ENCODE data around the gene PSME3IP1. TPM values are rescaled to one million over a fixed set of nuclear protein-coding genes. Genes with fewer than 3 reads are reported as not detected.

Gene PSME3IP1
- total and polyA plus RNA-seq, 2 of the 8 experiments (the other 6 are each of a cell fraction or from before 2014, with no cell fraction given) = 95.1 to 98.3 TPM

DNA sequence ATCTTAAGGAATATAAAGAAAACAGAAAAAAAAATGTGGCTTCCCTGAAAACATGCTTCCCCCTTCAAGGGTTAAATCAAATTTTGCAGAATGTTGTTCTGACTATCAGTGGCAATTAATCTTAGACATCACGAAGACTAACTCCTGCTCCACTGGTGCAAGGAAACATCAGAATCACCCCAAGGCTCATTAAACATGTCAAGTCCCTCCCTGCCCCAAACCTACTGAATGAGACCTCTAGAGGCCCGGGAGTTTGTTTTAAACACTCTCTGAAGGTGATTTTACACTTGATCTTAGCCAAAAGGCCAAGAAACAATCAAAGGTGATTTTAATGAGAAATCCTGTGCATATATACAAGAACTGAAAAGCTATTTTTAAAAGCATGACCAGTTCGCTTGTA lies 18.3 kb downstream of the PSME3IP1 start (continued):
- TF ChIP-seq, protein P1, sequence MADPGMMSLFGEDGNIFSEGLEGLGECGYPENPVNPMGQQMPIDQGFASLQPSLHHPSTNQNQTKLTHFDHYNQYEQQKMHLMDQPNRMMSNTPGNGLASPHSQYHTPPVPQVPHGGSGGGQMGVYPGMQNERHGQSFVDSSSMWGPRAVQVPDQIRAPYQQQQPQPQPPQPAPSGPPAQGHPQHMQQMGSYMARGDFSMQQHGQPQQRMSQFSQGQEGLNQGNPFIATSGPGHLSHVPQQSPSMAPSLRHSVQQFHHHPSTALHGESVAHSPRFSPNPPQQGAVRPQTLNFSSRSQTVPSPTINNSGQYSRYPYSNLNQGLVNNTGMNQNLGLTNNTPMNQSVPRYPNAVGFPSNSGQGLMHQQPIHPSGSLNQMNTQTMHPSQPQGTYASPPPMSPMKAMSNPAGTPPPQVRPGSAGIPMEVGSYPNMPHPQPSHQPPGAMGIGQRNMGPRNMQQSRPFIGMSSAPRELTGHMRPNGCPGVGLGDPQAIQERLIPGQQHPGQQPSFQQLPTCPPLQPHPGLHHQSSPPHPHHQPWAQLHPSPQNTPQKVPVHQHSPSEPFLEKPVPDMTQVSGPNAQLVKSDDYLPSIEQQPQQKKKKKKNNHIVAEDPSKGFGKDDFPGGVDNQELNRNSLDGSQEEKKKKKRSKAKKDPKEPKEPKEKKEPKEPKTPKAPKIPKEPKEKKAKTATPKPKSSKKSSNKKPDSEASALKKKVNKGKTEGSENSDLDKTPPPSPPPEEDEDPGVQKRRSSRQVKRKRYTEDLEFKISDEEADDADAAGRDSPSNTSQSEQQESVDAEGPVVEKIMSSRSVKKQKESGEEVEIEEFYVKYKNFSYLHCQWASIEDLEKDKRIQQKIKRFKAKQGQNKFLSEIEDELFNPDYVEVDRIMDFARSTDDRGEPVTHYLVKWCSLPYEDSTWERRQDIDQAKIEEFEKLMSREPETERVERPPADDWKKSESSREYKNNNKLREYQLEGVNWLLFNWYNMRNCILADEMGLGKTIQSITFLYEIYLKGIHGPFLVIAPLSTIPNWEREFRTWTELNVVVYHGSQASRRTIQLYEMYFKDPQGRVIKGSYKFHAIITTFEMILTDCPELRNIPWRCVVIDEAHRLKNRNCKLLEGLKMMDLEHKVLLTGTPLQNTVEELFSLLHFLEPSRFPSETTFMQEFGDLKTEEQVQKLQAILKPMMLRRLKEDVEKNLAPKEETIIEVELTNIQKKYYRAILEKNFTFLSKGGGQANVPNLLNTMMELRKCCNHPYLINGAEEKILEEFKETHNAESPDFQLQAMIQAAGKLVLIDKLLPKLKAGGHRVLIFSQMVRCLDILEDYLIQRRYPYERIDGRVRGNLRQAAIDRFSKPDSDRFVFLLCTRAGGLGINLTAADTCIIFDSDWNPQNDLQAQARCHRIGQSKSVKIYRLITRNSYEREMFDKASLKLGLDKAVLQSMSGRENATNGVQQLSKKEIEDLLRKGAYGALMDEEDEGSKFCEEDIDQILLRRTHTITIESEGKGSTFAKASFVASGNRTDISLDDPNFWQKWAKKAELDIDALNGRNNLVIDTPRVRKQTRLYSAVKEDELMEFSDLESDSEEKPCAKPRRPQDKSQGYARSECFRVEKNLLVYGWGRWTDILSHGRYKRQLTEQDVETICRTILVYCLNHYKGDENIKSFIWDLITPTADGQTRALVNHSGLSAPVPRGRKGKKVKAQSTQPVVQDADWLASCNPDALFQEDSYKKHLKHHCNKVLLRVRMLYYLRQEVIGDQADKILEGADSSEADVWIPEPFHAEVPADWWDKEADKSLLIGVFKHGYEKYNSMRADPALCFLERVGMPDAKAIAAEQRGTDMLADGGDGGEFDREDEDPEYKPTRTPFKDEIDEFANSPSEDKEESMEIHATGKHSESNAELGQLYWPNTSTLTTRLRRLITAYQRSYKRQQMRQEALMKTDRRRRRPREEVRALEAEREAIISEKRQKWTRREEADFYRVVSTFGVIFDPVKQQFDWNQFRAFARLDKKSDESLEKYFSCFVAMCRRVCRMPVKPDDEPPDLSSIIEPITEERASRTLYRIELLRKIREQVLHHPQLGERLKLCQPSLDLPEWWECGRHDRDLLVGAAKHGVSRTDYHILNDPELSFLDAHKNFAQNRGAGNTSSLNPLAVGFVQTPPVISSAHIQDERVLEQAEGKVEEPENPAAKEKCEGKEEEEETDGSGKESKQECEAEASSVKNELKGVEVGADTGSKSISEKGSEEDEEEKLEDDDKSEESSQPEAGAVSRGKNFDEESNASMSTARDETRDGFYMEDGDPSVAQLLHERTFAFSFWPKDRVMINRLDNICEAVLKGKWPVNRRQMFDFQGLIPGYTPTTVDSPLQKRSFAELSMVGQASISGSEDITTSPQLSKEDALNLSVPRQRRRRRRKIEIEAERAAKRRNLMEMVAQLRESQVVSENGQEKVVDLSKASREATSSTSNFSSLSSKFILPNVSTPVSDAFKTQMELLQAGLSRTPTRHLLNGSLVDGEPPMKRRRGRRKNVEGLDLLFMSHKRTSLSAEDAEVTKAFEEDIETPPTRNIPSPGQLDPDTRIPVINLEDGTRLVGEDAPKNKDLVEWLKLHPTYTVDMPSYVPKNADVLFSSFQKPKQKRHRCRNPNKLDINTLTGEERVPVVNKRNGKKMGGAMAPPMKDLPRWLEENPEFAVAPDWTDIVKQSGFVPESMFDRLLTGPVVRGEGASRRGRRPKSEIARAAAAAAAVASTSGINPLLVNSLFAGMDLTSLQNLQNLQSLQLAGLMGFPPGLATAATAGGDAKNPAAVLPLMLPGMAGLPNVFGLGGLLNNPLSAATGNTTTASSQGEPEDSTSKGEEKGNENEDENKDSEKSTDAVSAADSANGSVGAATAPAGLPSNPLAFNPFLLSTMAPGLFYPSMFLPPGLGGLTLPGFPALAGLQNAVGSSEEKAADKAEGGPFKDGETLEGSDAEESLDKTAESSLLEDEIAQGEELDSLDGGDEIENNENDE (IDR thresholded peaks at IDR 0.05; ENCODE audit: insufficient replicate concordance, low read length) = no peak
- TF ChIP-seq GABPA (IDR thresholded peaks at IDR 0.05; ENCODE audit: borderline replicate concordance, insufficient read depth, low read length) (no peak), SRF (IDR thresholded peaks at IDR 0.05; ENCODE audit: low read depth, low read length) (no peak), CBX8 (IDR thresholded peaks at IDR 0.05; ENCODE audit: borderline replicate concordance, low read depth, low read length) (no peak), EGR1 (IDR thresholded peaks at IDR 0.05; ENCODE audit: borderline replicate concordance, low read depth, low read length) (no peak), SAP30 (IDR thresholded peaks at IDR 0.05; ENCODE audit: insufficient read depth, insufficient replicate concordance, low read length) (no peak), KDM5A (IDR thresholded peaks at IDR 0.05; ENCODE audit: low read length) (no peak), SIRT6 (IDR thresholded peaks at IDR 0.05; ENCODE audit: low read length) (no peak), CHD2 (IDR thresholded peaks at IDR 0.05; ENCODE audit: low read length) (no peak), CEBPB (IDR thresholded peaks at IDR 0.05; ENCODE audit: low read depth, low read length) (no peak), BRCA1 (IDR thresholded peaks at IDR 0.05; ENCODE audit: low read depth, low read length) (no peak)
- TF ChIP-seq, protein P2, sequence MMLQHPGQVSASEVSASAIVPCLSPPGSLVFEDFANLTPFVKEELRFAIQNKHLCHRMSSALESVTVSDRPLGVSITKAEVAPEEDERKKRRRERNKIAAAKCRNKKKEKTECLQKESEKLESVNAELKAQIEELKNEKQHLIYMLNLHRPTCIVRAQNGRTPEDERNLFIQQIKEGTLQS (IDR thresholded peaks at IDR 0.05; ENCODE audit: insufficient read depth, low read depth, low read length) = no peak
